ENCODE results near the gene NUDT6. TPM values are rescaled to one million over a fixed set of nuclear protein-coding genes. Genes with fewer than 3 reads are reported as not detected.
"Not testable (repeated sequence)": the region's sequence is repeated elsewhere in the genome, so short reads cannot be mapped to it uniquely, and the experiment has no call there.

The NUDT6 gene
- total RNA-seq, 4 donors from 2014 or later: 2.5 to 10.2 (median 6.2) TPM

DNA sequence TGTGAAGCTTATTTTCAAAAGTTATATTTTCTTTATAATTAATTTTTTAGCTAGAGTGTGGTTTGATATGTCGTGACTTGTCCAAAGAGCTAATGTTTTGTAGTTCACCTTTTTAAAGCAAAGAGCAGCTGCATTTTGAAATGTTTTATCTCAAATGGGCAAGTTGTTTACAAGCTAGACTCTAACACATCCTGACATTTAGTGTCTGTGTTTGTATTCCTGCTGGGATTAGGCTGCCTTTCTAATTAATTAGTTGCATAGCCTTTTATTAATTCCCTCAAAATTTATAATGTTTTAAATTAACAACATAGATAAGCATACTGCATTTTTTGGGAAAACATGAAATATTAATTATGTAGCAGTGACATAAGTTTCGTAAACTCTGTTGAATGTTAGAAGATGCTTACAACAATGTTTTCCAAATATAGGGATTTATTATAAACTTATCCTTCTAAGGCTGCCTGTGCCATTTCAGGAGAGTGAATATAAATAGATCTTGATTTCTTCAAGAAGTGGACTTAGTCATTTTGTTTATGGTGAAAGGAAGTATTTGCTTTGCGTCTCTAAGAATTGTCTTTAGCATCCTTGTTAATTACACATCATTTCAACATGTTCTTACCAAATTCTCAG lies 37.7 kb upstream of the NUDT6 start:
- DNase-seq (ENCODE audit: low spot score) (no peak), ATAC-seq (ENCODE audit: low FRiP score) (no peak)
- TF ChIP-seq, protein P1, sequence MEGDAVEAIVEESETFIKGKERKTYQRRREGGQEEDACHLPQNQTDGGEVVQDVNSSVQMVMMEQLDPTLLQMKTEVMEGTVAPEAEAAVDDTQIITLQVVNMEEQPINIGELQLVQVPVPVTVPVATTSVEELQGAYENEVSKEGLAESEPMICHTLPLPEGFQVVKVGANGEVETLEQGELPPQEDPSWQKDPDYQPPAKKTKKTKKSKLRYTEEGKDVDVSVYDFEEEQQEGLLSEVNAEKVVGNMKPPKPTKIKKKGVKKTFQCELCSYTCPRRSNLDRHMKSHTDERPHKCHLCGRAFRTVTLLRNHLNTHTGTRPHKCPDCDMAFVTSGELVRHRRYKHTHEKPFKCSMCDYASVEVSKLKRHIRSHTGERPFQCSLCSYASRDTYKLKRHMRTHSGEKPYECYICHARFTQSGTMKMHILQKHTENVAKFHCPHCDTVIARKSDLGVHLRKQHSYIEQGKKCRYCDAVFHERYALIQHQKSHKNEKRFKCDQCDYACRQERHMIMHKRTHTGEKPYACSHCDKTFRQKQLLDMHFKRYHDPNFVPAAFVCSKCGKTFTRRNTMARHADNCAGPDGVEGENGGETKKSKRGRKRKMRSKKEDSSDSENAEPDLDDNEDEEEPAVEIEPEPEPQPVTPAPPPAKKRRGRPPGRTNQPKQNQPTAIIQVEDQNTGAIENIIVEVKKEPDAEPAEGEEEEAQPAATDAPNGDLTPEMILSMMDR (IDR thresholded peaks at IDR 0.05): no peak

DNA sequence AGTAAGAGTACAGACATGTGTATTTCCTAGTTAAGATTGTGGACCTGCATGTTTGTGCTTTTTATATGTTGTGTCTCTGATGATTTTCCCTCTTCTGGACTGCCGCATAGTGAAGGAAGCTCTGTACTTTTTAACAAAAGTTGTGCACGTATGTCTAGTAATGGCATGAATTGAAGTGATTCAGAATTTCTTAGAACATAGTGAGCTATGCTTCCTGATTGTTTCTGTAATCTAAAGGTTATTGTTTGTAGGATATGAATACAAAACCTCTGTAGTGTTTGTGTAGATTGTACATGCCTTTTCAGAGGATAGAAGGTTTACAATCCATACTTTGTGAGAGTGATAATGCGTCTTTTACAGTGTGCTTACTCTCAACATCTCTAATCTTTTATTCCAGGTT lies 37.0 kb upstream of the NUDT6 start:
- TF ChIP-seq, protein P1 (IDR thresholded peaks at IDR 0.05): no peak
- no peak for ATAC-seq (ENCODE audit: low FRiP score)
- DNase-seq (ENCODE audit: low spot score): no peak

DNA sequence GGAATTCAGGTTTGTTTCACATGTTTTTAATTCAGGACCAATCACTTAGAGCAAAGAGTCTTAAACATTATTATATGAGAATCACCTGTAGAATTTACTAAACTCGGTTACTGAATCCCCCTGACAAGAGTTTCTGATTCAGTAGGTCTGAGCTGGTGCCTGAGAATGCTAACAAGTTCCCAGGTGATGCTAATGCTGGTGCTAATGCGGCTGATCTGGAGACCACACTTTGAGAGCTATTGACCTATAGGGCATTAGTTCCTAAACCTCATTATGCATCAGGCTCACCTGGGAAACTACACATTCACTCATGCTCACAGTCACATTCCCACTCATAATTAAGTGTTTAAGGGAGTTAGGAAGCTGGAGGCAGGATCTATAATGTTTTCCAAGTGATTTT lies 36.1 kb upstream of the NUDT6 start:
- TF ChIP-seq, protein P1 (IDR thresholded peaks at IDR 0.05): no peak
- ATAC-seq (ENCODE audit: low FRiP score) (no peak), DNase-seq (ENCODE audit: low spot score) (no peak)

DNA sequence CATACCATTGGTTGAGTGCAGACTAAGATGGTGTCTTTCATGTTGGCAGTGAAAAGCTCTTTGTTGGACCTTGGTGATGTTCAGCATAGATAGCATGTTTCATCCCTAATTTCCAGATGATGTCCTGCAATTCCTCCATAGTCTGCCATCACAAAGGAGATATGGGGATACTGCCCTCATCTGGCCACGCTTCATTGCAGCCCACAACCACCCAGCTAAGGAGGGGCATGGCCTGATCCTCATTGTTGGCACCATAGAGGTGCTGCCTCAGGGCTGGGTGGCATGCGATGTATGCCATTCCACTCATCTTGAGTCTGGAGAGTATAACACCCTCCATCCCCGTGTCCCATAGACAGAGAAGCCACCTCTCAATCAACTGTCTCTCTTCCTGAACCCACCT lies 31.5 kb upstream of the NUDT6 start:
- no peak for ATAC-seq (ENCODE audit: low FRiP score)
- DNase-seq (ENCODE audit: low spot score): no peak
- TF ChIP-seq, protein P1 (IDR thresholded peaks at IDR 0.05): no peak

DNA sequence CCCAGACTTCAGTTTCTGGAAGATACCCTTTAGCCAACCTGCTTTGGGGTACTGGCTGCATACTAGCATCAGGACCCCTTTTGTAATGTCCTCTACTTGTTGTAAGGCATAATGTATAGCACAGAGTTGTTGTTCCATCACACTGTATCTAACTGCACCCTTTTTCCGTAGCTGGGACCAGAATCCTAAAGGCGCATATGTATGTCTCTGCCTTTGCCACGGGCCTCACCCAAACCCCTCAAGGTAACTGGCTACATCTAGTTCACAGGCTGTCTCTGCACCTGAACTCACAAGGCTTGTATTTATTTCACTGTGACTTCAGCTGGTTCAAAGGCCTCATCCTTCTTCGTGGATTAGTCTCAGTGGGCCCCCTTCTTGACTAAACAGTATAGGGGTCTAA lies 29.6 kb upstream of the NUDT6 start:
- ATAC-seq (ENCODE audit: low FRiP score): no peak
- TF ChIP-seq, protein P1 (IDR thresholded peaks at IDR 0.05): no peak

DNA sequence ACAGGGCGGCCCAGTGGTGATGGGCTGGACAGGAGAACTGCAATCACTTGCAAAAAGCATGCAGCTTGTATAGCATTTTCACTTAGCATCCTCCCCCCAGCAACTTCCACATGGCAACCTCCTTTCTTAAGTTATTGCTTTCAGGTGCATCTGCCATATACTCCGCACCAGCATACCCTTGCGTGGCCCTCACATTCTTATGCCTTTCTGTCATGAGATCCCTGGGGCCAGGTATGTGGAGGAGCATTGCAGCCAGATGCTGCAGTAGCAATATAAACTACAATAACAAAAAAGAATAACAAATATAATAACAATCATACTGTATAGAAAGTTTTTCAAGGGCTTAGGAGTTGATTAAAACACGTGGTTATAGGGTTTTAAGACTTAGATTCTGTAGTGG lies 26.3 kb upstream of the NUDT6 start:
- no peak for DNase-seq (ENCODE audit: low spot score)
- TF ChIP-seq, protein P1 (IDR thresholded peaks at IDR 0.05): no peak
- no peak for ATAC-seq (ENCODE audit: low FRiP score)

More for the DNA sequence above, 29.6 kb upstream of the NUDT6 start:
- no peak for DNase-seq (ENCODE audit: low spot score)

DNA sequence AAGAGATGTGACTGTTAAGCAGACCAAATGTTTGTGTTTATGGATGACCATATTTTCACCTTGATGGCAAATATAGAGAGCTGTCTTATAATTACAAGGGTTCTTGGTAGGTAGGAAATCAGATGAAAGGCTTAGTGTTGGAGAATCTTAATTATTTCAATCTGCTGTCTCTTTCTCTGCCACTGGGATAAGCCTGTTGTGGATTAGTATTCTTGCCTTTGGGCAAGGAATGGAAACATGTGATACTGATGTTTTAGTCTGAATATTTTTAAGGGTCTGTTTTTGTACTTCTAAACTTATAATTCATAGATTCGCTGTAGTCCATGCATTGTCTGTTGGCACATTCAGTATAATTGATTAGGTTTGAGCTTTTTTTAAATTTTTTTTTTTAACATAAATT lies 23.7 kb upstream of the NUDT6 start:
- no peak for ATAC-seq (ENCODE audit: low FRiP score)
- DNase-seq (ENCODE audit: low spot score): no peak
- TF ChIP-seq, protein P1 (IDR thresholded peaks at IDR 0.05): no peak

DNA sequence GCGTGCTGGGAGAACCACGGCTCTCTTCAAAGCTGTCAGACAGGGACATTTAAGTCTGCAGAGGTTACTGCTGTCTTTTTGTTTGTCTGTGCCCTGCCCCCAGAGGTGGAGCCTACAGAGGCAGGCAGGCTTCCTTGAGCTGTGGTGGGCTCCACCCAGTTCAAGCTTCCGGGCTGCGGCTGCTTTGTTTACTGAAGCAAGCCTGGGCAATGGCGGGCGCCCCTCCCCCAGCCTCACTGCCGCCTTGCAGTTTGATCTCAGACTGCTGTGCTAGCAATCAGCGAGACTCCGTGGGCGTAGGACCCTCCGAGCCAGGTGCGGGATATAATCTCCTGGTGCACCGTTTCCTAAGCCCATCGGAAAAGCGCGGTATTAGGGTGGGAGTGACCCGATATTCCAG lies 22.7 kb upstream of the NUDT6 start:
- ATAC-seq (ENCODE audit: low FRiP score); DNase-seq (ENCODE audit: low spot score): not testable (repeated sequence)
